Measurements from ENCODE around the gene CNTN5. TPM values are rescaled to one million over a fixed set of nuclear protein-coding genes. Genes with fewer than 3 reads are reported as not detected.

The CNTN5 gene
- total RNA-seq, 3 donors from 2014 or later (not counting 1 experiment from before 2014, with no cell fraction given) = not detected

GRCh38 chr11:100294748-100295147 lies 1274.0 kb downstream of the CNTN5 start:
- Mint-ChIP-seq H3K27me3 (ENCODE audit: low read depth in 2 of 2) (no peaks in the 10 kb centered on the region), H3K27ac (no peak overlapping the region), H3K4me3 (no peak overlapping the region), H3K36me3 (no peaks in the 10 kb centered on the region), H3K9me3 (peaks cover 5 to 6% of the 10 kb centered on the region in 2 donors), H3K4me1 (no peaks in the 10 kb centered on the region)
- no peak overlapping the region for H3K4me3 ChIP-seq (ENCODE audit: low read length)
- H3K27ac ChIP-seq (ENCODE audit: low read length) = no peak overlapping the region
- intact Hi-C loops (cut with micrococcal nuclease) = no loop called here
- H3K4me1 ChIP-seq (ENCODE audit: control insufficient read depth, insufficient read depth, low read length) = no peaks in the 10 kb centered on the region
- no peak for ATAC-seq
- no peaks in the 10 kb centered on the region for H3K9me3 ChIP-seq (ENCODE audit: control insufficient read depth, insufficient read depth, low read length)
- H3K27me3 ChIP-seq (ENCODE audit: control insufficient read depth, insufficient read depth, low read length) = no peaks in the 10 kb centered on the region
- no peak for DNase-seq
- no peaks in the 10 kb centered on the region for H3K36me3 ChIP-seq (ENCODE audit: control insufficient read depth, insufficient read depth, low read length)
- no peak for TF ChIP-seq CTCF (IDR thresholded peaks at IDR 0.05)
- 100% methylated on average over 3 of the region's 6 CpGs for WGBS (ENCODE audit: insufficient coverage)

GRCh38 chr11:100296051-100296679 lies 1275.4 kb downstream of the CNTN5 start:
- Mint-ChIP-seq H3K4me3 (no peak overlapping the region), H3K27me3 (ENCODE audit: low read depth in 2 of 2) (no peaks in the 10 kb centered on the region), H3K27ac (no peak overlapping the region), H3K9me3 (peaks cover 6 to 8% of the 10 kb centered on the region in 2 donors), H3K36me3 (no peaks in the 10 kb centered on the region), H3K4me1 (no peaks in the 10 kb centered on the region)
- no peaks in the 10 kb centered on the region for H3K4me1 ChIP-seq (ENCODE audit: control insufficient read depth, insufficient read depth, low read length)
- no peak overlapping the region for H3K27ac ChIP-seq (ENCODE audit: low read length)
- no peak overlapping the region for H3K4me3 ChIP-seq (ENCODE audit: low read length)
- 90% methylated on average over 4 of the region's 5 CpGs for WGBS (ENCODE audit: insufficient coverage)
- ATAC-seq (no peak), DNase-seq (no peak)
- H3K36me3 ChIP-seq (ENCODE audit: control insufficient read depth, insufficient read depth, low read length) = no peaks in the 10 kb centered on the region
- no peaks in the 10 kb centered on the region for H3K27me3 ChIP-seq (ENCODE audit: control insufficient read depth, insufficient read depth, low read length)
- no peaks in the 10 kb centered on the region for H3K9me3 ChIP-seq (ENCODE audit: control insufficient read depth, insufficient read depth, low read length)
- intact Hi-C loops (cut with micrococcal nuclease) = no loop called here
- TF ChIP-seq CTCF (IDR thresholded peaks at IDR 0.05) = no peak

- no peaks in the 10 kb centered on the region for H3K27me3 Mint-ChIP-seq (ENCODE audit: low read depth in 2 of 2)
- intact Hi-C loops (cut with micrococcal nuclease) = no loop called here
- H3K4me3 Mint-ChIP-seq = no peak overlapping the region
These were observed 1276.8 kb downstream of the CNTN5 start for GRCh38 chr11:100297516-100297915.

More at GRCh38 chr11:100297516-100297915, 1276.8 kb downstream of the CNTN5 start:
- no peak for TF ChIP-seq CTCF (IDR thresholded peaks at IDR 0.05)
- no peaks in the 10 kb centered on the region for H3K9me3 ChIP-seq (ENCODE audit: control insufficient read depth, insufficient read depth, low read length)
- H3K4me1 ChIP-seq (ENCODE audit: control insufficient read depth, insufficient read depth, low read length) = no peaks in the 10 kb centered on the region
- Mint-ChIP-seq H3K4me1 (no peaks in the 10 kb centered on the region), H3K9me3 (peaks cover 3 to 8% of the 10 kb centered on the region in 2 donors), H3K27ac (no peak overlapping the region), H3K36me3 (no peaks in the 10 kb centered on the region)
- H3K4me3 ChIP-seq (ENCODE audit: low read length) = no peak overlapping the region
- no peak overlapping the region for H3K27ac ChIP-seq (ENCODE audit: low read length)
- ATAC-seq (no peak), DNase-seq (no peak)
- no peaks in the 10 kb centered on the region for H3K36me3 ChIP-seq (ENCODE audit: control insufficient read depth, insufficient read depth, low read length)
- whole genome bisulfite sequencing (ENCODE audit: insufficient coverage) = 67% methylated on average over 2 of the region's 5 CpGs
- H3K27me3 ChIP-seq (ENCODE audit: control insufficient read depth, insufficient read depth, low read length) = no peaks in the 10 kb centered on the region
